Stimulated activated CD4-positive, alpha-beta T cell treated with anti-CD3 and anti-CD28 coated beads, TNF-alpha, amount 100 ng/mL, for 4 hours (primary cell): ENCODE data around the gene LYPD6.

ENCODE experiments used
- DNase-seq, 3 experiments: peaks; one replicate each; pipeline ENCODE4 v3.0.0-alpha.2; 2020; ENCODE audit warnings: low read depth in 3 of 3

LYPD6 gene

GRCh38 chr2:149348291-149348690, 17.9 kb downstream of the LYPD6 start:
- DNase-seq = no peak

DNA sequence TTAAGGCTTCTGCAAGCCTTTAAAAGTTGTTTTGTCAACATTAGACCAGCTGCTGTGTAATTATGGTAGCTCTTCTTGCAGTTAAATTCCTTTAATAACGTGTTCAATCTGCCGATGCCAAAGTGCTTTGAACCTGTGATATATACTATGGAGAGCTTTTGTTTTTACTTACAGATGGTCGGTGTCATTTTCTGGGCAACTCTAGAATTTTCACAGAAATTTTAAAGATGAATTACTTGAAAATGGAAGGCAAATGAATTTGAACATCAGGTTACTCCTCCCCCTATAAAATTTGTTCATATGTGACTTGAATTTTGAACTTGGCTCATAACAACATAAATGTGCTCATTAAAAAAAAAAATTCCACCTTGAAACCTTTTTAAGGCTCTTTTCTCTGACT, 23.0 kb downstream of the LYPD6 start:
- DNase-seq = no peak

DNA sequence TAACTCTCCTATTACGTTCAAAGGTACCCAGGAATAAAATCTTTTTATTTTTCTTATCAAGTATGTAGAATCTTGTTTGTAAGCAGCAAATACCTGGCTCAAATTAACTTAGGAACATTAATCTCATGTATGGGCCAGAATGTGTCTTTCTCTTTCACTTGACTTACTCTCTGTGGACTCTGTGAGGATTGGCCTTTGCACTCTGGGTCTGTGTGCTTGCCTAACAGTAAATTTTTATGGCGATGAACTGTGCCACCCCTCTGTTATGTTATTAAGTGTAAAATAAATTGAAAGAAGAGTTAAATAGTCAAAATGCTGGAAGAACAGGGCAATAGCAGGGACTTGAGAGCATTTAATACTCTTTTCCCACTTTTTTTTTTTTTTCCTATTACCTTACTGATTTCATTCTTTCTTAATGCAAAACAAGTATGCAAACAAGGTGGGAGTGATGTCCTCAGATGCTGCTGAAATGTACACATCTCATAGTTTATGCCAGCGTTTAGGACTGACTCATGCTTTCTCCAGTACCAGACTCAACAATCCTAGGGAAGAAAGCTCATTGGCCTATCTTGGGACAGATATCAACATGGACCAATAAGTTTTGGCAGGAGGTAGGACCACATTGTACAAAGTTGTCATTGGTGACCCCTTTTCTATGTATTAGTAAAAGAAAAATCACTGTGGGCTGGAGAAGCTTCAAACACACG, 25.5 kb downstream of the LYPD6 start:
- no peak for DNase-seq

- no peak for DNase-seq
Measured at GRCh38 chr2:149357058-149357457, 26.7 kb downstream of the LYPD6 start.

DNA sequence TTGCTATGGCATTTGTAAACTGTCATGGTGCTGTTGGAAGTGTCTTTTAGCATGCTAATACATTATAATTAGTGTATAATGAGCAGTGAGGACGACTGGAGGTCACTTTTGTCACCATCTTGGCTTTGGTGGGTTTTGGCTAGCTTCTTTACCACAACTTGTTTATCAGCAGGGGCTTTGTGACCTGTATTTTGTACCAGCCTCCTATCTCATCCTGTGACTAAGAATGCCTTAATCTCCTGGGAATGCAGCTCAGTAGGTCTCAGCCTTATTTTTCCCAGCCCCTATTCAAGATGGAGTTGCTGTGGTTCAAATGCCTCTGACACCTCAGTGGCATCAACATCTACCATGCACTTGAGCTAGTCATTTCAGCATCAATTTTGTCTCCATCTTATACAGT, 29.7 kb downstream of the LYPD6 start:
- no peak for DNase-seq

- no peak for DNase-seq
Measured at GRCh38 chr2:149363958-149364357, 33.6 kb downstream of the LYPD6 start.

- no peak for DNase-seq
Measured at GRCh38 chr2:149364839-149365238, 34.5 kb downstream of the LYPD6 start.

GRCh38 chr2:149365931-149366583, 35.7 kb downstream of the LYPD6 start:
- DNase-seq = no peak

GRCh38 chr2:149370061-149370775, 39.8 kb downstream of the LYPD6 start:
- no peak for DNase-seq

DNA sequence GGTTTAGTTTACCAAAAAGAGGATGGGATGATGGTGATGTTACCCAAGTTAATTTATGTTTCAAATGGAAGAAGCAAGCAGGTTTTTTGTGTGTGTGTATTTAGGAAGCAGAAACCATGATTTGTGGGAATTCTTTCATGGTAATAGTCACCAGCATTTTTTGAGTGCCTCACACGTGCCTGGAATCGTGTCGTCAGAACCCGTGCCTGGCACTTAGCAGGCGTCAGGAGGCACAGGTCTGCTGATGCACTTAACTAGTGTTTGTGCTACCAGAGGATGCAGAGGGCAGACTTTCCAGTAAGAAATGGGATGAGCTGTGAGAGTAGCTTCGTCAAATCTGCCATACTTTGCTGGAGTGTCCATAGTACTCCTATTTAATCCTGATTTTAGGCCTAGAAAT, 41.1 kb downstream of the LYPD6 start:
- DNase-seq = no peak

DNA sequence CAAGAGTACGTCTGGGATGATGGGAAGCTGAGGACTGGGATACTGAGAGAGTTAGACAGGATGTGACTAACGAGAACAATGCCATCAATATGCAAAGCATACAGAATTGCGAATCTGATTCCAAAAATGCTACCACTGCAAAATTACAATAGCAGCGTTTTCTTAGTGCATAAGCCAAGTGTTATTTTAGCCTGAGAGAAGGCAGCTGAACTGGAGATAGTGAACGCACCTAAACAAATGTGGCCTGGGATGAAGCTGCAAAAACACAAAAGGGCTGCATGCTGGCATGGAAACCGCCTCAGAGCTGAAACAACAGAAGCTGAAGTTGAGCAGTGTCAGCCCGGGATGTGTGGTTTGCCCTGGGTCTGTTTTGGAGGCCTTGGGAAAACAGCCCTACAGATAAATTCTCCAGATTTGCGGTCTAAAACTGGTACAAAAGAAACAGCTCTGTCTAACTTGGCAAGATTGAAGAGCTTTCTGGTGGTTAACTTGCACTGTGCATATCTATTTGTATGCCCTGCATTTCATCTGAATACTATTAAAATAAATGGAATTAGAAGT, 45.5 kb downstream of the LYPD6 start:
- no peak for DNase-seq

DNA sequence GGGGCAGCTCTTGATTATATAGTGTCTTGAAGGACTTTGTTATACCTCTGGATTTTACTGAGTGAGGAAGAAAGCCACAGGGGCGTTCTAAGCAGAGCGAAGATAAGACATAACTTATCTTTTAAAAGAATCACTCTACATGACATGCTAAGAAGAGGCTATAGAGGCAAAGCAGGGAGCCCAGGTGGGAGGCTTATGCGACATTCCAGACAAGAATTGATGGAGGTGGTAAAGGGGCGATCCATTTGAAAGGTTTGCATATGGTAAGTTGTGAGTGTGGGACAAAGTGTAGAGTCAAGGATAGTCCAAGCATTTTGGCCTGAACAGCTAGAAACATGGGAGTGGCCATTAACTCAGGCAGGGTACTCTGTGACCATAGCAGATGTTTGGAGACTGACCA, 49.8 kb downstream of the LYPD6 start:
- no peak for DNase-seq

DNA sequence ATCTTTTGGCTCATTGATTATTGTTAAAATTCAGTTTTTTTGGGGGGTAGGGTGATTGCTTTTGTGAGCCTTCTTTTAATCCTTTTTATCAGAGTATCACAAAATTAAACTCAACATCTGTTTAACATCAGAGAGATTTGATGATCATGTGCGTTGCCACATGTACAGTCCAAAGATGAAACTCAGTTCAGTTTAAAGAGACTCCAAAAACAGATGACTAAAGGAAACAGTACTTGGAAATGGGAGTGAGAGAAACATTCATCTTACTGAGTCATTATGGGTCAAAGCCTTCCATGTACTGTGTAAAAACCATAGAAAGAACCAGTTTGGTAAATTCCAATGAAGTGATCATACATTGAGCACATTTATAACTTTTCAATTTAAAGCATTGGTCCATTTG, 53.0 kb downstream of the LYPD6 start:
- no peak for DNase-seq

DNA sequence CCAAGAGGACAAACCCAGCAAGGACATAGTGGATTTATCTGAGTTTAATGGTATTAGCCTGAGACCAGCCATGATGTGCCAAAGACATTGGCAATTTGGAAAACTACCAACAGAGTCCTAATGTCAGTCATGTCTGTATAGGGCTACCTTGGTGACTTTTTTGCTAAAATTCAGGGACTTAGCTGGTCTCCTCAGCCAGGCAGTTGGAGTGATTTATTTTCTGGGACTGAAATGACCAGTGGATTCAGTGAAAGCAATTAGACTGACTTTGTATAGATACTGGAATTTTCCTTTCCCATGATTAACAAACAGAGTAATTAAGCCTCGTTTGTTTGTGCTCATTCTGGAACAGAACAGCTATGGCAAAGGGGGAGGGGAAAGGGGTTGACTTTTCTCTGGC, 55.0 kb downstream of the LYPD6 start:
- no peak for DNase-seq

DNA sequence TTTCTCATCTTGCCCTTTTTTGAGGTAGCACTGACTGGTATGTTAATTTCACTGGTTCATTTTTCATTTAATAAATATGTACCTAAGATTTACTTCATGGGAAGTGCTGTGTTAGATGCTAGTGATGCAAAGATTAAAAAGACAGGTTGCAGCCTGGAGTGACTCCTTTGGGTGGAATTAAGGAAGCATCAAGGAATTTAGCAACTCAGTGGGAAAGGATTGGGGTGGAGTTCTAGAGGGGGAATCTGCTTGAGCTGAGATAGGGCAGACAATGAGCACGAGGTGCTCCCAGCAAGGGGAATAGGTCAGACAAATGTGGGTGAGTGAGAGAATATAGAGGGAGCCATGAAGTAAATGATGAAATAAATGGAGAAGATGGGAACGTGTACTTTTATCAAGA, 57.0 kb downstream of the LYPD6 start:
- DNase-seq = no peak

GRCh38 chr2:149388120-149388816, 57.9 kb downstream of the LYPD6 start:
- DNase-seq = no peak

DNA sequence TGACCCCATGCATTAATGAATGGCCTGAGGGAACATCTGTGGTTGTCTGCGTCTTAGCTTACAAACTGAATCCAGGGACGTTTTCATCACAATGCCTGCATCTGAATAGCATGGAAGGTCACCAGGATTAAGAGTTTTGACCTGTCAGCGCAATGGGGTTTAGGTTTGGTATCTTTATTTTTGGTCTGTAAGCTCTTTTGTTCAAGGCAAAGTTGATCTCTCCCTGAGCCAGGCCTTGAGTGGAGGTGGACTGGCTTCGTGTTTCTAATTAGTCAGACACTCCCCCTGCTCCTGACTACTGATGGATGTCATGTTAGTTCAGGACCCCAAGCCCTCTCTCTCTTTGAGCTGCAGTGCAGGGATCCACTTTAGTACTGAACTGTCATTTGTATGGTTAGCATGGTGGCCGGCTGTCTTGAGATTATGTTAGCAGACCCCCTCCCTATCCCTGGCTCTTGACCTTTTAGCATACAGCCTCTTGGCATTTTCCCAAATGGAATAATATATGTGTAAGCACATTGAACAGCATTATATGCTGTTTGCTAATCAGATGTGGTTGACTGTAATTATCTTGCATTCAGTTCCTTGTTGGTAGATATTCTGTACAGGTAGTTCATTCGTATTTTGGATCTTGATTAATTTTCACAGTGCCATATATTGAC, 59.2 kb downstream of the LYPD6 start:
- no peak for DNase-seq

- no peak for DNase-seq
Measured at GRCh38 chr2:149393614-149394013, 63.2 kb downstream of the LYPD6 start.

DNA sequence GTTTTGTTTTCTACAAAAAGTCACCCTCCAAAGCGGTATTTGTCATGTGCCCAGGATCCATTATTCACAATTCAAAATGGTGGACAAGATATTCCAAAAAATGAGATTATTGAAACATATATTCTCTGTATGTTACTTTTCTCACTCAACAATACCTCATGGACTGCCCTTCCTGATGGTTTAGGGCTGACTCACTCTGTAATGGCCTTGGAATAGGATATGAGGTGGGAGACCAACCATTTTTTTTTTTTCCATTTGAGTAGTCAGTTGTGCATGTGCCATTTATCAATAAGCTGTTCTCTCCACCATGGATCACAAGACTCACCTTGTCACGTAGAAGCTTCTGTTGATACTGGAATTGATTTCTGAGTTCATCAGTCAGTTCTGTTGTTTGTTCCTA, 64.5 kb downstream of the LYPD6 start:
- no peak for DNase-seq

DNA sequence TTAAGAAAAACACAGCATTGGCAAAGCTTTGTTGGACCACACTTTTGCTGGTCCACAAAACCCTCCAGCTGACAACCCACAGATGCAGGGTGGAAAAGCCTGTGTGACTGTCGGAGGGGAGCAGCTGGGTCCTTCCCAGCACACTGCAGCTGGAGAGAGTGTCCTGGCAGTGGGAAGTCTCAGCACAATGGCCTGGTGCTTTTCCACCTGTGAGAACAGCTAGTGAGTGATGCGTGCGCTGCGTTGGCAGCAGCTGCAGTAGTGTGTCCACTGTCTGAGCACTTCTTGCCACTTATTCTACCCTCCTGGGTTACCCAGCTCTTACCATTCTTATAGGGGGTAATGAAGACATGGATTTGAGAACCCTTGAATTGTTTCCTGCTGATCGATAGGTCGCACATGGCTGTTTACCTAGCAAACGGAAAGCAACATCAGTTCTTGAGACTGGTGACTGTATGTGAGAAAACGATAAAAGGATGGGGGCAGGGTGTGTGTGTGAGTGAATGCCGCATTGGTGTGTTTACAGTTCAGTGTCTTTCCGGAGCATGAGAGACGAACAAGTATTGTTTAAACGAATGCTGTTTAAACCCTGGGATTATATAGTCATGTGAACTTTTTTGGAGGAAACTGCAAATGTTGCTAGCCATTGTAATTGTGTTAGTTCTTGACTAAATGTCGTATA, 69.7 kb downstream of the LYPD6 start:
- DNase-seq = no peak

DNA sequence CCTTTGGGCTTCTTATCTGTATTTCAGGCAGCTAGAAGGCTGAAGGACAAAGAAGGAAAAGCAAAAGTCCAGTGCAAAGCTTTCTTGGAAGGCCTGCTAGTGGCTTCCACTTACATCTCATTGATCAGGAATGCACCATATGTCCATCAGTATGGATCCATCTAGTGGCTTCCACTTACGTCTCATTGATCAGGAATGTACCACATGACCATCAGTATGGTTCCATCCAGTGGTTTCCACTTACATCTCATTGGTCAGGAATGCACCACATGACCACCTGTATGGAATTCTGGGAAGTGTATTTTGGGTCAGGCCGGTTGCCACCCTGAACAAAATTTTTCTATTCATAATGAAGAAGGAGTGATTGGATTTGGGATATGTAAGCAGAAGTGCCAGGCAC, 70.6 kb downstream of the LYPD6 start:
- DNase-seq = no peak
